ENCODE data around the gene CCNI.

DNA sequence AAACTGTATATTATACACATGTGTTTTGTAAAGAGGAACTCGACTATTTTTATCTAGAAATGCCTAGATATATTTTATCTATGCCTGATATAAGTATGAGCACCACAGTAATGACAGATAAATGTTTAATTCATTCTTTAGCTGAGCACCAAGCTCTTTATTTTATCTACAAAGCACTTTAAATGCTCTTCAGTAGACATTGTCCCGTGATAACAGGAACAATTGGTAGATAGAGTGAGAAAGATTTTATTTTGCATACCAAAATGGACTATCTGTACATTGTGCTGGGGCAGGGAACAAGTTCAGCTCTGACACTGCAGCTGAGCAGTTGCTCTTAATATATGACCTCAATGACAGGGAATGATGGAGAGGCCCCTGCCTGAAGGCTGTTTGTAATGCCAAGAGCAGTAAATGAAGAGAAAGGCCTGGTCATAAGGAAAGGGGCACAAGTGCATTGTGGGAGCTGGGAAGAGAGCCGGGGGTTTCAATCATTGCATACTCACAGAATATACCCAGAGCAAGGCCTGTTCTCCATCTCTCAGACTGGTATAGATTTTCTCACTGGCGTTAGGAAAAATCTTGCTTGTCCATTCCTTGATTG, 68.9 kb downstream of the CCNI start:
- TF ChIP-seq, protein P1, sequence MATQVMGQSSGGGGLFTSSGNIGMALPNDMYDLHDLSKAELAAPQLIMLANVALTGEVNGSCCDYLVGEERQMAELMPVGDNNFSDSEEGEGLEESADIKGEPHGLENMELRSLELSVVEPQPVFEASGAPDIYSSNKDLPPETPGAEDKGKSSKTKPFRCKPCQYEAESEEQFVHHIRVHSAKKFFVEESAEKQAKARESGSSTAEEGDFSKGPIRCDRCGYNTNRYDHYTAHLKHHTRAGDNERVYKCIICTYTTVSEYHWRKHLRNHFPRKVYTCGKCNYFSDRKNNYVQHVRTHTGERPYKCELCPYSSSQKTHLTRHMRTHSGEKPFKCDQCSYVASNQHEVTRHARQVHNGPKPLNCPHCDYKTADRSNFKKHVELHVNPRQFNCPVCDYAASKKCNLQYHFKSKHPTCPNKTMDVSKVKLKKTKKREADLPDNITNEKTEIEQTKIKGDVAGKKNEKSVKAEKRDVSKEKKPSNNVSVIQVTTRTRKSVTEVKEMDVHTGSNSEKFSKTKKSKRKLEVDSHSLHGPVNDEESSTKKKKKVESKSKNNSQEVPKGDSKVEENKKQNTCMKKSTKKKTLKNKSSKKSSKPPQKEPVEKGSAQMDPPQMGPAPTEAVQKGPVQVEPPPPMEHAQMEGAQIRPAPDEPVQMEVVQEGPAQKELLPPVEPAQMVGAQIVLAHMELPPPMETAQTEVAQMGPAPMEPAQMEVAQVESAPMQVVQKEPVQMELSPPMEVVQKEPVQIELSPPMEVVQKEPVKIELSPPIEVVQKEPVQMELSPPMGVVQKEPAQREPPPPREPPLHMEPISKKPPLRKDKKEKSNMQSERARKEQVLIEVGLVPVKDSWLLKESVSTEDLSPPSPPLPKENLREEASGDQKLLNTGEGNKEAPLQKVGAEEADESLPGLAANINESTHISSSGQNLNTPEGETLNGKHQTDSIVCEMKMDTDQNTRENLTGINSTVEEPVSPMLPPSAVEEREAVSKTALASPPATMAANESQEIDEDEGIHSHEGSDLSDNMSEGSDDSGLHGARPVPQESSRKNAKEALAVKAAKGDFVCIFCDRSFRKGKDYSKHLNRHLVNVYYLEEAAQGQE (IDR thresholded peaks at IDR 0.05) = no peak
- TF ChIP-seq, protein P2, sequence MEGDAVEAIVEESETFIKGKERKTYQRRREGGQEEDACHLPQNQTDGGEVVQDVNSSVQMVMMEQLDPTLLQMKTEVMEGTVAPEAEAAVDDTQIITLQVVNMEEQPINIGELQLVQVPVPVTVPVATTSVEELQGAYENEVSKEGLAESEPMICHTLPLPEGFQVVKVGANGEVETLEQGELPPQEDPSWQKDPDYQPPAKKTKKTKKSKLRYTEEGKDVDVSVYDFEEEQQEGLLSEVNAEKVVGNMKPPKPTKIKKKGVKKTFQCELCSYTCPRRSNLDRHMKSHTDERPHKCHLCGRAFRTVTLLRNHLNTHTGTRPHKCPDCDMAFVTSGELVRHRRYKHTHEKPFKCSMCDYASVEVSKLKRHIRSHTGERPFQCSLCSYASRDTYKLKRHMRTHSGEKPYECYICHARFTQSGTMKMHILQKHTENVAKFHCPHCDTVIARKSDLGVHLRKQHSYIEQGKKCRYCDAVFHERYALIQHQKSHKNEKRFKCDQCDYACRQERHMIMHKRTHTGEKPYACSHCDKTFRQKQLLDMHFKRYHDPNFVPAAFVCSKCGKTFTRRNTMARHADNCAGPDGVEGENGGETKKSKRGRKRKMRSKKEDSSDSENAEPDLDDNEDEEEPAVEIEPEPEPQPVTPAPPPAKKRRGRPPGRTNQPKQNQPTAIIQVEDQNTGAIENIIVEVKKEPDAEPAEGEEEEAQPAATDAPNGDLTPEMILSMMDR (IDR thresholded peaks at IDR 0.05; ENCODE audit: low read depth, low read length, missing input control) = no peak
- TF ChIP-seq HNF4G (IDR thresholded peaks at IDR 0.05) = no peak
- TF ChIP-seq YY1 (IDR thresholded peaks at IDR 0.05) = no peak
- no peak for TF ChIP-seq RAD21 (IDR thresholded peaks at IDR 0.05)
- no peak for TF ChIP-seq TAF1 (conservative IDR thresholded peaks at IDR 0.05)
- TF ChIP-seq, protein P3, sequence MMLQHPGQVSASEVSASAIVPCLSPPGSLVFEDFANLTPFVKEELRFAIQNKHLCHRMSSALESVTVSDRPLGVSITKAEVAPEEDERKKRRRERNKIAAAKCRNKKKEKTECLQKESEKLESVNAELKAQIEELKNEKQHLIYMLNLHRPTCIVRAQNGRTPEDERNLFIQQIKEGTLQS (IDR thresholded peaks at IDR 0.05) = no peak
- no peak for TF ChIP-seq JUND (IDR thresholded peaks at IDR 0.05)
- TF ChIP-seq, protein P4, sequence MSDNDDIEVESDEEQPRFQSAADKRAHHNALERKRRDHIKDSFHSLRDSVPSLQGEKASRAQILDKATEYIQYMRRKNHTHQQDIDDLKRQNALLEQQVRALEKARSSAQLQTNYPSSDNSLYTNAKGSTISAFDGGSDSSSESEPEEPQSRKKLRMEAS (IDR thresholded peaks at IDR 0.05) = no peak
- no peak for TF ChIP-seq GABPA (IDR thresholded peaks at IDR 0.05 in 1 of 2, conservative IDR thresholded peaks at IDR 0.05 in 1 of 2)
- no peak for TF ChIP-seq EGR1 (IDR thresholded peaks at IDR 0.05; ENCODE audit: low read depth in 2 of 2)
